ENCODE results near the gene RMND5A. TPM values are rescaled to one million over a fixed set of nuclear protein-coding genes. Genes with fewer than 3 reads are reported as not detected.
"Not testable (repeated sequence)": the region's sequence is repeated elsewhere in the genome, so short reads cannot be mapped to it uniquely, and the experiment has no call there.

RMND5A gene
- total RNA-seq, 2 donors from 2014 or later: 32.2 to 48.3 TPM

DNA sequence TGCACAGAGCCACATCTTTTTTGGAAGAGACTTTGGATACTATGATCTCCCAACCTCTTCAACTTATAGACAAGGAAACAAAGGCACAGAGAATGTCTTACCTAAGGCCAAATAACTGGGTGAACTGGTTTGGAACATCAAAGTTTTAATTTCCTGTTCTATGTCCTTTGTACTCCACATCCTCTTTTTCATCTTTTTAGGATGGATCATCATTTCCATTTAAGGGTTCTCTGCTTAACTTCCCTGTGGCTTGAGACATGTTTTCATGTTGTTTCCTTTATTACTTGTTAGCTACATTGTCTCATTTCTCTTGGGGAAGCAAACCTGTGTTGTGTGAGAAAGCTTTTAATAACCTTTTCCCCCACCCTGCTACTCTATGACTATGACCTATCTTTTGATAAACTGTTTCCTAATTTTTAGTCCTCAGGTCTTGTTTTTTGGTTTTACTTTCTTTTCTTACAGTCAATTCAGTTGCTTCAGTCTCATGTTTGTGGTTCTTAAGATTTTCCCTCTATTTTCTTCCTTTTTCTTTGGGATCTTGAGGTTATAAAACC is 22.5 kb upstream of the RMND5A start:
- Mint-ChIP-seq H3K4me3 (no peak overlapping the region), H3K4me1 (ENCODE audit: low read depth in 2 of 2) (peaks cover 0 to 4% of the 10 kb centered on the region in 2 donors), H3K9me3 (peaks cover 6% of the 10 kb centered on the region), H3K36me3 (peaks cover 23% of the 10 kb centered on the region), H3K27me3 (peaks cover 7 to 11% of the 10 kb centered on the region in 2 donors), H3K27ac (no peak overlapping the region)
- ATAC-seq: no peak
- no peak for DNase-seq (ENCODE audit: low spot score)

DNA sequence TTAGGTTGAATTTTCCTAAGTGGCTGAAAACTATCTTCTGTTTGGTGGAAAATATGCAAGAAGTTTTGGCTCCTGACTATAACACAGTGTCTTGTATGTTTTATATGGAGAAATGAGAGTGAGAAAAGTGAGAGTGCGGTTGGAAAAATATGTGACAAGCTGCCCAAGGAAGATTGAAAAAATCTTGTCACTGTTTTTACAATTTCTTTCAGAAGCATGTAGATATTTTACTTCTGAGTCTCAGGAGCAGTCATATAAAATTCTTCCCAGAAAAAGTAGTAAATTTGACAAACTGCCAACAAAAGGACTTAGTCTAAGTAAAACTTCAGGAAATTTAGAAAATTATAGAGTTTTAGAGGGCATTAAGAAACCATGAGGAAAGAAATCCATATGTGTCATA is 19.4 kb upstream of the RMND5A start:
- peaks cover 0 to 4% of the 10 kb centered on the region in 2 donors for H3K4me1 Mint-ChIP-seq (ENCODE audit: low read depth in 2 of 2)
- no peaks in the 10 kb centered on the region for H3K9me3 Mint-ChIP-seq
- DNase-seq (ENCODE audit: low spot score) (no peak), ATAC-seq (no peak)
- no peaks in the 10 kb centered on the region for H3K36me3 Mint-ChIP-seq
- no peak overlapping the region for H3K27ac Mint-ChIP-seq
- H3K4me3 Mint-ChIP-seq: no peak overlapping the region
- peaks cover 0 to 7% of the 10 kb centered on the region in 2 donors for H3K27me3 Mint-ChIP-seq

DNA sequence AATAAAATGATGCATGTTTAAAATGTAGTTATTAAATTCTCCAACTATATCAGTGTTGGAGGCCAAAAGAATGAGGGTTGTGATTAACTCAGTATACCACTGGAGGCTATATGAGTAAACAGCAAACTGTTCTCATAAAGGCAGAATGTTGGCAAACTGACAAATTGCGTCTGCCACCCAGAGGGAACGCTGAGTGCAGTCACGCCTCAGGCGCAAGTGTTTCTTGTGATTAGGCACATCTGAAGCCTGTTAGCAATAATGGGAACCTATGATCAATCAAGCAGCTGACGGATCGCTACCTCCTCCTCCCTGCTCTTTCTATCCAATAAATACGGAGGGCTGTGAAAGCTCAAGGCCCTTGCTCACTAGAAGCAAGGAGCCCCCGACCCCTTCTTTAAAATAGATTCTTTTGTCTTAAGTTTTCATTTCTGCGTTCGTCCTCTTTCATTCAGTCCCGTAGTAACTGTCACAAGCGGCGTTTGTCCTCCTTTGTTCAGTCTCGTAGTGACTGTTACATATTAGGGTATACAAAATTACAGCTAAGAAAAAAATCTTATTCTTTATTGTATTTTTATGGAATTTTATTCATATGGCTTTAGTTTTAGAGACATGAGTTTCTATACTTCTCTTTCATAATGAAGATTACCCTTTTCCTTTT is 16.3 kb upstream of the RMND5A start:
- H3K4me1 Mint-ChIP-seq (ENCODE audit: low read depth in 2 of 2): no peaks in the 10 kb centered on the region
- H3K27me3 Mint-ChIP-seq: peaks cover 6 to 9% of the 10 kb centered on the region in 2 donors
- DNase-seq (ENCODE audit: low spot score): no peak
- H3K27ac Mint-ChIP-seq: no peak overlapping the region
- no peak for ATAC-seq
- no peaks in the 10 kb centered on the region for H3K9me3 Mint-ChIP-seq
- H3K36me3 Mint-ChIP-seq: peaks cover 4% of the 10 kb centered on the region
- no peak overlapping the region for H3K4me3 Mint-ChIP-seq

DNA sequence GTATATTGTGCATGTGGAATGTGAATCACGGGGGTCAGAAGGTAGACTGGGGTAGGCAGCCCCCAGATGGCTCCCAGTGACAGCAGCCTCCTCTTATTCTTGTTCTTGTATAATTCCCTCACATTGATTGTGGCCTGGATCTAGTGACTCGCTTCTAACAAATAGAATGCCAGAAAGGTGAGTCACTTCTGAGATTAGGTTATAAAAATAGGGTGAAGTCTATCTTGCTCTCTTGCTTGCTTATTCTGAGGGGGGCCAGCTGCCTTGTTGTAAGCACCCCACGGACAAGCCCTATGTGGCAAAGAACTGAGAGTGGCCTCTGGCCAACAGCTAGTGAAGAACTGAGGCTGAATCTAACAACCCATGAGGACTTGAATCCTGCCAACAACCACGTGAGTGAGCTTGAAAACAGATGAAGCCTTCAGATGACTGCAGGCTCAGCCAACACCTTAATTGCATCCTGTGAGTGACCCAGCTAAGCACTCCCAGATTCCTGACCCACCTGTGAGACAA is 15.6 kb upstream of the RMND5A start:
- H3K27me3 Mint-ChIP-seq: peaks cover 8 to 9% of the 10 kb centered on the region in 2 donors
- H3K9me3 Mint-ChIP-seq: no peaks in the 10 kb centered on the region
- ATAC-seq (no peak), DNase-seq (ENCODE audit: low spot score) (no peak)
- no peak overlapping the region for H3K27ac Mint-ChIP-seq
- H3K36me3 Mint-ChIP-seq: peaks cover 5% of the 10 kb centered on the region
- H3K4me1 Mint-ChIP-seq (ENCODE audit: low read depth in 2 of 2): no peaks in the 10 kb centered on the region
- no peak overlapping the region for H3K4me3 Mint-ChIP-seq

DNA sequence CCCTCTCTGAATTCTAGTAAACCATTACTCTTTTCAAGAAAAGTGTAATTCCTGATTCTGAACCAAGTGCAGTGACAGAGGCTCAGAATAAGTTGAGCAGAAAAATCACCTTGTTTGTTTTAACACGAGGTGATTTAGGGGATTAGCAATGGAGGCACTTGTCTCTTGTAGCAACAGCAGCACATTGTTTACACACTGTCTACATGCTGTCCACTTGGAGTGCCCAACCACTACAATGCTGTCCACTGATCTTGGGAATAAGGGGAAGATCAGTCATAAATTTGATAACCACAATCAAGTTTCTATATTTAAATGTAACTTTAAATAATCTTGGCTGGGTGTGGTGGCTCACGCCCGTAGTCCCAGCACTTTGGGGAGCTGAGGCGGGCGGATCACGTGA is 13.9 kb upstream of the RMND5A start:
- Mint-ChIP-seq H3K27me3 (peaks cover 8 to 11% of the 10 kb centered on the region in 2 donors), H3K9me3 (no peaks in the 10 kb centered on the region), H3K4me3 (no peak overlapping the region), H3K27ac (no peak overlapping the region), H3K4me1 (ENCODE audit: low read depth in 2 of 2) (no peaks in the 10 kb centered on the region), H3K36me3 (peaks cover 10% of the 10 kb centered on the region)
- DNase-seq (ENCODE audit: low spot score): no peak
- no peak for ATAC-seq

DNA sequence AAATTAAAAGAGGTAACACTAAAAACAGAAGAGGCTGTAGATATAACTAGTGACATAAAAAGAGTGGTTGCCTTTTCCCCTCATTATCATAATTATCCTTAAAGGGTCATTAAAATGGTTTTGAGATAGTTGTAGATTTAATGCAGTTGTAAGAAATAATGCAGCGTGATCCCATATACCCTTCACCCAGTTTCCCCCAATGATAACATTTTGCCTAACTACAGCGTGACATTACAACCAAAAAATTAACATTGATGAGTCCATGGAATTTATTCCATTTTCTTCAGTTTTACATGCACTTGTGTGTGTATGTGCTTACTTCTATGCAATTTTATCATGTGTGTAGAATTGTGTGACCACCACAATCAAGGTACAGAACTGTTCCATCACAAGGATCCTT is 13.2 kb upstream of the RMND5A start:
- Mint-ChIP-seq H3K27me3 (peaks cover 8 to 11% of the 10 kb centered on the region in 2 donors), H3K27ac (no peak overlapping the region), H3K4me3 (no peak overlapping the region), H3K36me3 (peaks cover 10% of the 10 kb centered on the region), H3K4me1 (ENCODE audit: low read depth in 2 of 2) (no peaks in the 10 kb centered on the region), H3K9me3 (no peaks in the 10 kb centered on the region)
- ATAC-seq (no peak), DNase-seq (ENCODE audit: low spot score) (no peak)

DNA sequence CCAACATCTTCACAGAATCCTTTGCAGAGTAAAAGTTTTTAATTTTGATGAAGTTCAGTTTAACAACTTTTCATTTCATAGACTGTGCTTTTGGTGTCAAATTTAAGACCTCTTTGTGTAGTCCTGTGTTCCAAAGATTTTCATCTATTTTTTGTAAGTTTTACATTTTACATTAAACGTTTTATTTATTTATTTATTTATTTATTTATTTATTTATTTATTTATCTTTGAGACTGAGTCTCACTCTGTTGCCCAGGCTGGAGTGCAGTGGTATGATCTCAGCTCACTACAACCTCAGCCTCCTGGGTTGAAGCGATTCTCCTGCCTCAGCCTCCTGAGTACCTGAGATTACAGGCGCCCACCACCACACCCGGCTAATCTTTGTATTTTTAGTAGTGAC is 12.0 kb upstream of the RMND5A start:
- H3K4me1 Mint-ChIP-seq (ENCODE audit: low read depth in 2 of 2); H3K4me3 Mint-ChIP-seq; H3K27me3 Mint-ChIP-seq; DNase-seq (ENCODE audit: low spot score); ATAC-seq; H3K9me3 Mint-ChIP-seq: not testable (repeated sequence)
- Mint-ChIP-seq H3K27ac (peak overlapping the region in 1 of 2 donors; percentile 12), H3K36me3 (peaks cover 10% of the 10 kb centered on the region)

DNA sequence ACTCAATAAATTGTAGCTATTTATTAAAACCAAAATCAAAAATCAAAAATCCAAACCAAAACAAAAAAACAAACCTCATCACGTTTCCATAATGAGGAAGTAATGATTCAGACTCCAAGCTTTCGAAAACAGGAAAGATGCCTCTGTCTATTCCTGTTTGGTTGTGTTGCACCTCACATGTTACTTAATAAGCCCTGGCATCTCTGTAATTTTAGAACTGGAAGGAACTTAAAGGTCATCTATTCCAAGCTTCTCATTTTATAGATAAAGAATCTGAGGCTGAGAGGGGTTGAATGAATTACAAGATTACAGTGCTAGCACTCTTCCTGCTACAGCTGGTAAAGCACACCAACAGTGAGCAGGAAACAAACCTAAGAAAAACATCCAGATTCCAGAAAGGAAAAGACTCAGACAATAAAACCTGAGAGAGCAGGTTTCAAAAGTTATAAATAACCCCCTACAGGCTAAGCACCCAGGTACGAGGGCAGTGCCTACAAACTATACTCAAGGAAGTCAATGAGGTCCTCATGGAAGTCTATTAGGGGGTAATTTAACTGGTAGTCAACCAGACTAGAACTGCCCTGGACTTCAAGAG is 5.4 kb upstream of the RMND5A start:
- H3K27me3 Mint-ChIP-seq; ATAC-seq; H3K9me3 Mint-ChIP-seq; H3K27ac Mint-ChIP-seq; H3K4me3 Mint-ChIP-seq; H3K36me3 Mint-ChIP-seq; H3K4me1 Mint-ChIP-seq (ENCODE audit: low read depth in 2 of 2); DNase-seq (ENCODE audit: low spot score): not testable (repeated sequence)

DNA sequence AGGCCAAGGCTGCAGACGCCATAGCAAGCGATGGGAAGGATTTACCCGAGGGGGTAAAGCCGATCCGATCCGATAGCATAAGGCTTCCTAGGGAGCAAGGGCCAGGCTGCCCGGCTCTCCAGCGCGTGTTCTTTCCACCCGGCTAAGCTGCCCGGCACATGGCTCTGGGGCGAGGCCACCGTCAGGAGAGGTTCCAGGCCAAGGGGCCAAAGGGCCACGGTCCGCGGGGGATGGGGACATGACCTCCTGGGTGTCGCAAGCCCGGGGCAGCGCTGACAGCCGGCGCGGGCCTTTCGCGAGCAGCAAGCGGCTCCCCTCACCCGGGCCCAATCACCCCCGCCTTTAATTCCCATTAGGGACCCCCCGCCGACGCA is 841 bp upstream of the RMND5A start:
- ATAC-seq: peak; percentile 26 to 40
- Mint-ChIP-seq H3K4me3 (peak overlapping the region; percentile 56), H3K27ac (peak overlapping the region; percentile 37 to 83)
- not testable (repeated sequence) for H3K4me1 Mint-ChIP-seq (ENCODE audit: low read depth in 2 of 2); H3K27me3 Mint-ChIP-seq; H3K9me3 Mint-ChIP-seq; H3K36me3 Mint-ChIP-seq; DNase-seq (ENCODE audit: low spot score)

DNA sequence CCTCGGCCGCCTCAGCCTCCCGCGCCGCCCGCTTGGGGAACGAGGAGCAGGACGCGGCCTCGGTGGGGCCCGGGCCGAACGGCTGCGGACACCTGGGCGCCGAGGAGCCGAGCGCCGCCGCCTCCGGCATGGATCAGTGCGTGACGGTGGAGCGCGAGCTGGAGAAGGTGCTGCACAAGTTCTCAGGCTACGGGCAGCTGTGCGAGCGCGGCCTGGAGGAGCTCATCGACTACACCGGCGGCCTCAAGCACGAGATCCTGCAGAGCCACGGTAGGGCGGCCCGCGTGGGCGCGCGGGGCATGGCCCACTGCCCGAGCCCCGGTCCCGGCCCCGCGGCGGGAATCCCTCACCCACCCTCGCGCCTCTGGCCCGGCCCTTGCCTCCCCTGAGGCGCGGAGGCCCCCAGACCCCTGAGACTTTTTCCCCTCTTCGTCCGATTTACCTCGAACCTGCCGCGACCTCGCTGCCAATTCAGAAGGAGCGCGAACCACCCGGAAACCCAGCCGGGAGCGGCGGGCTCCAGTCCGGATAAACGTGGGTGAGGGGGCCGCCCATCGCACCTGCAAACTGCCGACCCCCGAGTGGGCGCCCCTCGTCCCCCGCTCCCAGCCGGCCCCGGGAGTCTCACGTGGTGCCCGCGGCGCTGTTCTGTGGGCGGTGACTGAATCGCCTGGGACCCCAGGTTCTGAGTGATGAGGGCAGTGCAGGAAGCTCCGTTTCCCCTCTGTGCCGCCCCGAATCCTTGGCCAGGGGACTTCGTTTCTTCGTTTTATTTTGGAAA is 639 bp downstream of the RMND5A start:
- H3K27ac Mint-ChIP-seq: peak overlapping the region; percentile 64 to 81
- H3K9me3 Mint-ChIP-seq: not testable (repeated sequence)
- peak; percentile 29 to 44 for ATAC-seq

DNA sequence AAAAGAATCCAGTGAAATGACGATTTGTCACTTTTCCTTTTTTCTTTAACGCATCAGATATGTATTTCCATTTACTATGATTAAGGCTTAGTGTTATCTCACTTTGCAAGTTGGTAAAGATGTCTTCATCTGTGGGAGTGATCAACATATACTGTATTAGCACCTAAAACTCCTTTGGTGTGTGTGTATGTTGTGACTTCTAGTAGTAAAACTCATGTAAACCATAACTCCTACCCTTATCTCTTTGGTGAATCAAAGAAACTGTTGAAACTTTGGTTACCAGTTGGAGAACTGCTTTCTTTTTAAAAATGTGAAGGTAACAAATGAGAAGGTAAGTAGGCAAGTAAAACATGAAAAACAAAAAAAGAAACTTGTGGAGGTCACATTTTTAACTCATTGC is 5.6 kb downstream of the RMND5A start:
- DNase-seq (ENCODE audit: low spot score); H3K27me3 Mint-ChIP-seq; H3K9me3 Mint-ChIP-seq; ATAC-seq; H3K4me3 Mint-ChIP-seq; H3K36me3 Mint-ChIP-seq; H3K27ac Mint-ChIP-seq: not testable (repeated sequence)
- peaks cover 11 to 14% of the 10 kb centered on the region in 2 donors for H3K4me1 Mint-ChIP-seq (ENCODE audit: low read depth in 2 of 2)

More for the DNA sequence above, 639 bp downstream of the RMND5A start:
- H3K4me1 Mint-ChIP-seq (ENCODE audit: low read depth in 2 of 2); H3K27me3 Mint-ChIP-seq; H3K36me3 Mint-ChIP-seq: not testable (repeated sequence)
- H3K4me3 Mint-ChIP-seq: peak overlapping the region; percentile 88
- DNase-seq (ENCODE audit: low spot score): peak; percentile 65

DNA sequence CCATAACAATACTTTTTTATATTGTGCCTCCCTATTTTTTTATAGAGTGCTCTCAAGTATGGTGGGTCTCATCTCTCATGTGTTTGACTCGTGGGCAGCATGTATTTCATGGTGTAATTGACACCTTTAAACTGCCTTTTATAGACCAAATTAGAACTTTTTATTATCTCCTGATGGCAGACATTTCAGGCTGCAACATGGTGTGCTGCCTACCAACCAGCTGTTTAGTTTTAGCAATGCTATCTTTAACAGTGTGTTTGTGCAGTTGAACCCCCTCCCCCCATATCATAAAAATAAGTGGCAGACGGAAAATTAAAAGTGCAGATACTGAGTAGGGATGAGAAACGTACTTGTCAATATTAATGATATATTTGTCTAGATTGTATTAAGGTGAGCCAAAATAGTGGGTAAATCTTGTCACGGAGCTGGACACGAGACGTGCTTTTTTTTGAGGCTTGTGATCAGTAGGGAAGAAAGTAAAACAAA is 12.0 kb downstream of the RMND5A start:
- H3K4me1 Mint-ChIP-seq (ENCODE audit: low read depth in 2 of 2): peaks cover 11 to 14% of the 10 kb centered on the region in 2 donors

DNA sequence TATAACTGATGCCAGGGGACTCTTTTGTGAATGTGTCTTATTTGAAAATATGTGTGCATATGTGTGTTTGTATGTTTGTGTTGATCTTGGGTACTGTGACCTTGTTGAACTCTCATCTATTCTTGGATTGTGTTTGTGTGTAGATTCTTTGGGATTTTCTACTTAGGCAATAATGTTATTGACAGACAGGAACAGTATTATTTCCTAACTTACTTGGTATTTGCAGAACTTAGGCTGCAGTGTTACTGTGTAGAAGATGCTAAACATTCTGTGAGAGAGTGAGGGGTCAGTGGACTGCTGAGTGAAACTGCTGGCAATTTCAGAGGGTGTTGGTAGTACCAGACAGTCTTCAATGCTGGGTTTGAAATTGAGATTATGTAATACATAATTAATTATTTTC is 12.7 kb downstream of the RMND5A start:
- not testable (repeated sequence) for ATAC-seq; H3K27ac Mint-ChIP-seq; H3K4me3 Mint-ChIP-seq; DNase-seq (ENCODE audit: low spot score); H3K36me3 Mint-ChIP-seq; H3K27me3 Mint-ChIP-seq; H3K9me3 Mint-ChIP-seq
- H3K4me1 Mint-ChIP-seq (ENCODE audit: low read depth in 2 of 2): peaks cover 11 to 14% of the 10 kb centered on the region in 2 donors

More for the DNA sequence above, 12.0 kb downstream of the RMND5A start:
- not testable (repeated sequence) for H3K27ac Mint-ChIP-seq; H3K27me3 Mint-ChIP-seq; DNase-seq (ENCODE audit: low spot score); ATAC-seq; H3K4me3 Mint-ChIP-seq; H3K36me3 Mint-ChIP-seq; H3K9me3 Mint-ChIP-seq

All from natural killer cell treated with Interleukin-12 subunit alpha and Interleukin-12 subunit beta and Interleukin-15 and Interleukin-18, amount 100 ng/mL, for 72 hours (primary cell).